GM21423 (cell line): Measurements from ENCODE around the gene TMEM185A.
"Not testable (repeated sequence)": the region's sequence is repeated elsewhere in the genome, so short reads cannot be mapped to it uniquely, and the experiment has no call there.

Experiments
- ATAC-seq: cut with Tn5 transposase; IDR thresholded peaks from one replicate; pipeline ENCODE4 v1.9.1; 2021; ENCODE audit warnings: mild to moderate bottlenecking, moderate library complexity; ENCODE audit not compliant: unreplicated experiment

Gene TMEM185A

DNA sequence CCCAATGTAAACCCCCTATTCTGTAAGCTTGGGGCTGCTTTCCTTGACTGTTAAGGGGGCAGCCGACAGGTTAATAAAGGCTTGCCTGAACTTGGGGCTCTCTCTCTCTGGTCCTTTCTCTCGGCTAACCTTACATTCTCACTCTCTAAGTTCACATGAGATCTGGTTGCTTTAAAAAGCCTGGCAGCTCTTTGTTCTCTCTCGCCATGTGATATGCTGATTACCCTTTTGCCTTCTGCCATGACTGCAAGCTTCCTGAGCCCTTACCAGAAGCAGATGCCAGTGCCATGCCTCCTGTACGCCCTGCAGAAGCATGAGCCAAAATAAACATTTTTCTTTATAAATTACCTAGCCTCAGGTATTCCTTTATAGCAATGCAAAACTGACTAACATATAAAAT, 76.3 kb downstream of the TMEM185A start:
- ATAC-seq = not testable (repeated sequence)

- not testable (repeated sequence) for ATAC-seq
Observed at GRCh38 chrX:149551939-149552248, 79.7 kb downstream of the TMEM185A start.

DNA sequence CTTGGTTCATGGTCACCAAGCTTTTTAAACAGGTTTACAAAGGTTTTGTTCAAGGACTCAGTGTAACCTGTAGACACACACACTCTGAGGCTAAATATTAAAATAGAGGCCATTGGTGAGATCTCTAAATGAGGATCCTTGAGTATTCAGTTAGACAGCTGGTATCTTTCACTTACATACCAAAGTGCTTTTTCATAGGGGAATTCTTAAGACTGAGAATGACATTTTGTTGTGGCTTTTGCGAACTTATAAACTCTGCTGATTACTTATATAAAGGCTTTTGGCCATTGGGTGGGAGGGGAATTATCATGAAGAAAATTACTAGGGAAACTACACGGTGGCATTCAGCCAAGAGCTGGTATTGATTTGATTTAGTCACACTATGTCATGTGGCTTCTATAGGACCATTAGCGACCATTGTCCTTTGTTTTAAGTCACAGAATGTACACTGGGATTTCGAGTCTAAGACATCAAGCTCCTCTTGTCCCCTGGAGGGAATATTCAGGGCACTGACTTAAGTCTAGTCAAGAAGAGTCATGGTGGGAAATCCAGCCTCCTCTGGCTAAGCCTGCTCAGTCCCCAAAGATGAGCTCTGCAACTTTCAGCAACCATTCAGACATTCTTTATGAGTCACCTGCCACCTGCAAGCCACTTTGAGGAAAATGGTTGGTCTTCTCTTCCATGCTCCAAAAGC, 80.2 kb downstream of the TMEM185A start:
- ATAC-seq = not testable (repeated sequence)

DNA sequence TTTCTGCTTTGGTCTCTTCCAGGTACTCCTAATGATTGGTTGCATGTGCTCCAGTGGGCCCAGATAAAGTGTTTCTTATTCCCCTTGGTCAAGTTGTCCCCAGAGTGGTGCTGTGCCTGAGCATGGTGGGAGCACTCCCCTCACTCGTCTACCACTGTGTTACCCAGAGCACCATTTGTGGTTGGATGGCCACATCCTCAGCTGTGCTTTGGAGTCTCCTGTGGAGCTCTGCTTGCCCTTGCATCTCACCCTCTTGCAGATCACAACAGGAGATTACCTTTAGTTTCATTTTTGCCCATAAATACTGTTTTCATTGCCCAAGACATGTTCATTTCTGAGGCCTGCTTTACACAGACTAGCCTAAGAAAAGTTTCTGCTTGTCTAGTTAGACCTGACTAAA, 81.1 kb downstream of the TMEM185A start:
- not testable (repeated sequence) for ATAC-seq

- not testable (repeated sequence) for ATAC-seq
Observed at GRCh38 chrX:149549701-149550100, 81.9 kb downstream of the TMEM185A start, which contains the start of gene HSFX3. Gene HSFX3, minus strand, starts transcription at chrX:149549924. Its CDS starts 72 bp downstream, at chrX:149549852.

DNA sequence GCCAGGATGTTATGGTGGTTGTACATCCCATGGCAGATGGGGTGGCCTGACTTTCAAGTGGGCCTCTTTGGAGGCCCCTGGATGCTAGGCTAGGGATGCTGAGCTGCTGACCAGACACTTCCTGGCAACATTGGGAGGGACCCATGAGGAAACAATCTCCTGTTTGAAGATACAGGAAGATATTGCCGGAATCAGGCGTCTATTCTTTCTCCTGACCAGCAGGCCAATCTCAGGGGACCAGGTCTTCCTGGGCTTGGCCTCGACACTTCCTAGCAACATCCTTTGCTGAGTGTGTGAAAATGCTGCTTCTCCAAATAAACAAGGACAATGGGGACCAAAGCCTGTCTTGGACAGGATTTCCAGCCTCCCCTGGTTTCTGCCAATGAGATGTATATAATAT, 83.8 kb downstream of the TMEM185A start:
- ATAC-seq = not testable (repeated sequence)

GRCh38 chrX:149546962-149547361, 84.6 kb downstream of the TMEM185A start:
- ATAC-seq = not testable (repeated sequence)
